Kidney tubule cell (primary cell): Measurements from ENCODE around the gene EXOC5.
"Not testable (repeated sequence)": the region's sequence is repeated elsewhere in the genome, so short reads cannot be mapped to it uniquely, and the experiment has no call there.

Experiments used
- DNase-seq: peaks from one replicate; pipeline ENCODE4 v3.0.0-alpha.2; 2018; ENCODE audit warnings: low spot score

Gene EXOC5

GRCh38 chr14:57259672-57260071 lies 9.0 kb downstream of the EXOC5 start:
- DNase-seq: no peak

GRCh38 chr14:57258221-57258620 lies 10.5 kb downstream of the EXOC5 start:
- not testable (repeated sequence) for DNase-seq

GRCh38 chr14:57254884-57255283 lies 13.8 kb downstream of the EXOC5 start:
- DNase-seq: no peak

- DNase-seq: no peak
Observed at GRCh38 chr14:57246933-57247657, 21.6 kb downstream of the EXOC5 start.

GRCh38 chr14:57245941-57246340 lies 22.8 kb downstream of the EXOC5 start:
- DNase-seq: no peak

GRCh38 chr14:57244106-57244505 lies 24.6 kb downstream of the EXOC5 start:
- no peak for DNase-seq

GRCh38 chr14:57243320-57243719 lies 25.4 kb downstream of the EXOC5 start:
- DNase-seq: no peak

- DNase-seq: not testable (repeated sequence)
Observed at GRCh38 chr14:57240115-57240514, 28.6 kb downstream of the EXOC5 start.

- DNase-seq: no peak
Observed at GRCh38 chr14:57232006-57232405, 36.7 kb downstream of the EXOC5 start.

- DNase-seq: not testable (repeated sequence)
Observed at GRCh38 chr14:57228320-57228719, 40.4 kb downstream of the EXOC5 start.

GRCh38 chr14:57227083-57227482 lies 41.6 kb downstream of the EXOC5 start:
- DNase-seq: no peak

GRCh38 chr14:57221931-57222330 lies 46.8 kb downstream of the EXOC5 start:
- DNase-seq: no peak

GRCh38 chr14:57212919-57213318 lies 55.8 kb downstream of the EXOC5 start:
- DNase-seq: peak; percentile 20

- DNase-seq: peak; percentile 53
Observed at GRCh38 chr14:57209561-57209960, 59.1 kb downstream of the EXOC5 start.

GRCh38 chr14:57205938-57206337 lies 62.8 kb downstream of the EXOC5 start:
- no peak for DNase-seq

- not testable (repeated sequence) for DNase-seq
Observed at GRCh38 chr14:57202672-57203071, 66.0 kb downstream of the EXOC5 start.

GRCh38 chr14:57199921-57200320 lies 68.8 kb downstream of the EXOC5 start:
- peak; percentile 49 for DNase-seq

GRCh38 chr14:57189070-57189469 lies 79.6 kb downstream of the EXOC5 start:
- DNase-seq: no peak

GRCh38 chr14:57182760-57183503 lies 85.8 kb downstream of the EXOC5 start:
- DNase-seq: peak; percentile 38

GRCh38 chr14:57179273-57179672 lies 89.4 kb downstream of the EXOC5 start:
- DNase-seq: no peak

GRCh38 chr14:57174466-57174865 lies 94.2 kb downstream of the EXOC5 start:
- no peak for DNase-seq

GRCh38 chr14:57171903-57172302 lies 96.8 kb downstream of the EXOC5 start:
- no peak for DNase-seq

- no peak for DNase-seq
Observed at GRCh38 chr14:57171363-57171762, 97.3 kb downstream of the EXOC5 start.

GRCh38 chr14:57169901-57170300 lies 98.8 kb downstream of the EXOC5 start:
- no peak for DNase-seq
